Gastroesophageal sphincter (tissue), 3 donors: ENCODE results near the gene RABAC1.

Experiments used
- CTCF ChIP-seq, 4 experiments: fragments of 200-600 bp in 2 of 4; fragments of 450-650 bp in 2 of 4; sonication (generic) in 1 of 4; IDR thresholded peaks; one replicate each; pipeline ENCODE4 v1.5.1; 2017 to 2019; ENCODE audit warnings: antibody characterized with exemption in 4 of 4, mild to moderate bottlenecking in 2 of 4, moderate library complexity in 2 of 4
- EP300 ChIP-seq: sonication (generic); formaldehyde crosslinking; IDR thresholded peaks from one replicate; pipeline ENCODE4 v1.6.1; 2017; ENCODE audit warnings: antibody characterized with exemption, mild to moderate bottlenecking
- POLR2A ChIP-seq, 2 donors: fragments of 450-650 bp; IDR thresholded peaks; one replicate each; pipeline ENCODE4 v1.6.1; 2017; ENCODE audit warnings: antibody characterized with exemption in 2 of 2, mild to moderate bottlenecking in 2 of 2, moderate library complexity in 1 of 2

GRCh38 chr19:41921577-41922576 is 37.2 kb downstream of the RABAC1 start:
- TF ChIP-seq POLR2A (IDR thresholded peaks at IDR 0.05): no peak
- no peak for TF ChIP-seq CTCF (IDR thresholded peaks at IDR 0.05)
- TF ChIP-seq EP300: no peak
